K562 (cell line): ENCODE results near the gene BANF2. TPM values are rescaled to one million over a fixed set of nuclear protein-coding genes. Genes with fewer than 3 reads are reported as not detected.

ENCODE experiments used
- ATAC-seq: fragments of 200-7000 bp; cut with Tn5 transposase; 3 replicates; pipeline ENCODE4 v1.9.1; 2020; ENCODE audit warnings: moderate library complexity
- BruUV-seq: library from RNA; stranded (reverse); fragments of 400-500 nt; replicated peaks from 2 replicates; lab custom pipeline; 2021; lab: Mats Ljungman, UMichigan
- CTCF ChIA-PET: fragments of 300-600 bp; formaldehyde crosslinking; extraction: SDS; loops from one replicate; lab custom pipeline; 2021; ENCODE audit warnings: low intra/inter-chr PET ratio; lab: Yijun Ruan, JAX
- POLR2A ChIA-PET: fragments of 300-600, 350-650 bp; sonication (Branson Sonifier 250); formaldehyde crosslinking; extraction: SDS; loops from one replicate; lab custom pipeline; 2021; ENCODE audit warnings: antibody characterized with exemption, inconsistent platforms; lab: Yijun Ruan, JAX
- DNase-seq, 4 experiments: peaks; one replicate each; pipeline versions ENCODE4 v3.0.0 to v3.0.0-alpha.2; 2011 to 2018; ENCODE audit warnings: low spot score in 3 of 4, mixed read lengths in 3 of 4; ENCODE audit errors: extremely low read depth in 1 of 4
- FAIRE-seq: peaks from 2 replicates; lab custom pipeline; 2011; peaks lifted over from hg19 to GRCh38; lab: Jason Lieb, UNC
- H2AFZ ChIP-seq: 2 replicates; pipeline ENCODE4 v1.6.0; 2011; ENCODE audit warnings: low read depth, low read length, control low read depth, inconsistent platforms
- H3K27ac ChIP-seq: fragments of 200-600 bp; 3 replicates; pipeline ENCODE4 v1.8.0; 2011; ENCODE audit warnings: low read depth, mild to moderate bottlenecking, control low read depth, inconsistent platforms, low read length, moderate library complexity, mixed read lengths; ENCODE audit errors: extremely low read depth
- H3K27me3 ChIP-seq, 2 experiments: fragments of 300-600 bp in 1 of 2; 2 replicates in 1 of 2; 3 replicates in 1 of 2; pipeline versions ENCODE4 v1.6.0 to v1.8.0; 2011; ENCODE audit warnings: inconsistent platforms in 2 of 2, low read length in 2 of 2, mild to moderate bottlenecking in 1 of 2, mixed read lengths in 1 of 2, moderate library complexity in 1 of 2; ENCODE audit not compliant: control insufficient read depth in 2 of 2, insufficient read depth in 2 of 2
- H3K36me3 ChIP-seq: fragments of 300-600 bp; 3 replicates; pipeline ENCODE4 v1.8.0; 2011; ENCODE audit warnings: mild to moderate bottlenecking, low read length, inconsistent platforms; ENCODE audit not compliant: control insufficient read depth, insufficient read depth
- H3K4me1 ChIP-seq, 2 experiments: fragments of 200-600 bp in 1 of 2; replicated peaks in 1 of 2; 2 replicates in 1 of 2; 3 replicates in 1 of 2; pipeline versions ENCODE4 v1.5.1 to v1.8.0; 2011; ENCODE audit warnings: inconsistent platforms in 2 of 2, low read length in 2 of 2, mild to moderate bottlenecking in 1 of 2, mixed read lengths in 1 of 2, moderate library complexity in 1 of 2; ENCODE audit not compliant: control insufficient read depth in 2 of 2, insufficient read depth in 2 of 2
- H3K4me2 ChIP-seq: 2 replicates; pipeline ENCODE4 v1.6.1; 2011; ENCODE audit warnings: low read length, control low read depth, inconsistent platforms, mixed read lengths; ENCODE audit not compliant: insufficient read depth
- H3K4me3 ChIP-seq: fragments of 200-600 bp; sonication (generic), shearing (Covaris generic); 2 replicates; pipeline ENCODE4 v1.5.1; 2016; ENCODE audit warnings: control low read depth, inconsistent platforms
- H3K79me2 ChIP-seq: fragments of 200-600 bp; 3 replicates; pipeline ENCODE4 v1.8.0; 2011; ENCODE audit warnings: low read length, inconsistent platforms; ENCODE audit not compliant: control insufficient read depth, insufficient read depth
- H3K9ac ChIP-seq, 2 experiments: 2 replicates each; pipeline versions ENCODE4 v1.6.0 to v1.6.1; 2011; ENCODE audit warnings: low read depth in 2 of 2, low read length in 2 of 2, control low read depth in 1 of 2, inconsistent platforms in 1 of 2, mild to moderate bottlenecking in 1 of 2, mixed read lengths in 1 of 2; ENCODE audit not compliant: insufficient read depth in 1 of 2
- H3K9me1 ChIP-seq: one replicate; pipeline ENCODE4 v1.6.0; 2011; ENCODE audit warnings: inconsistent platforms, mild to moderate bottlenecking, low read length, moderate library complexity; ENCODE audit not compliant: control insufficient read depth, insufficient read depth
- H3K9me3 ChIP-seq: replicated peaks from 2 replicates; pipeline ENCODE4 v1.5.1; 2011; ENCODE audit warnings: low read depth, low read length, inconsistent platforms; ENCODE audit not compliant: control insufficient read depth, insufficient read depth
- H4K20me1 ChIP-seq: replicated peaks from 2 replicates; pipeline ENCODE4 v1.6.1; 2011; ENCODE audit warnings: low read length, inconsistent platforms, mixed read lengths; ENCODE audit not compliant: control insufficient read depth, insufficient read depth
- ARID1B ChIP-seq: fragments of 450-650 bp; IDR thresholded peaks from 2 replicates; pipeline ENCODE4 v1.6.1; 2016; ENCODE audit warnings: antibody characterized with exemption, mild to moderate bottlenecking, inconsistent platforms
- ATF1 ChIP-seq, 2 experiments: fragments of 450-650 bp in 1 of 2; IDR thresholded peaks; 2 replicates each; pipeline ENCODE4 v1.6.1; 2016; ENCODE audit warnings: missing compliant biosample characterization in 1 of 2, missing genetic modification characterization in 1 of 2
- FOXP1 ChIP-seq: sonication (generic); formaldehyde crosslinking; IDR thresholded peaks from 2 replicates; pipeline ENCODE4 v1.8.0; 2022; ENCODE audit warnings: mild to moderate bottlenecking, missing genetic modification reagents
- LARP7 ChIP-seq: fragments of 450-650 bp; IDR thresholded peaks from 2 replicates; pipeline ENCODE4 v1.6.1; 2016
- MAFG ChIP-seq: fragments of 450-650 bp; conservative IDR thresholded peaks from 2 replicates; pipeline ENCODE4 v1.6.1; 2016; ENCODE audit warnings: missing genetic modification characterization, missing compliant biosample characterization
- MYBL2 ChIP-seq, 2 experiments: fragments of 450-650 bp in 1 of 2; sonication (generic) in 1 of 2; formaldehyde crosslinking in 1 of 2; IDR thresholded peaks; 2 replicates each; pipeline versions ENCODE4 v1.6.1 to v1.8.1; 2017 to 2022; ENCODE audit warnings: borderline replicate concordance in 1 of 2, inconsistent platforms in 1 of 2, low read depth in 1 of 2, mild to moderate bottlenecking in 1 of 2, missing genetic modification reagents in 1 of 2, moderate library complexity in 1 of 2
- NELFE ChIP-seq: IDR thresholded peaks from 2 replicates; pipeline ENCODE4 v1.6.1; 2011; ENCODE audit warnings: mild to moderate bottlenecking; ENCODE audit not compliant: insufficient read depth, insufficient read length
- RB1 ChIP-seq: fragments of 450-650 bp; IDR thresholded peaks from 2 replicates; pipeline ENCODE4 v1.6.1; 2017; ENCODE audit warnings: low read depth, mild to moderate bottlenecking
- ZKSCAN8 ChIP-seq: fragments of 200-800 bp; sonication (Bioruptor generic); IDR thresholded peaks from 2 replicates; pipeline ENCODE4 v1.6.1; 2016; ENCODE audit warnings: missing genetic modification characterization, missing compliant biosample characterization
- WGBS: fragments of 100-300 bp; shearing (Covaris generic); methylation state at CpG from one replicate; pipeline ENCODE4 v1.1.6; 2016; ENCODE audit warnings: low coverage, mixed read lengths; ENCODE audit not compliant: insufficient coverage; ENCODE audit errors: missing lambda C conversion rate; 5-methylcytosine and 5-hydroxymethylcytosine counted together
- in situ Hi-C: fragments of 300-500 bp; cut with MboI; formaldehyde crosslinking; loops from 4 replicates; pipeline ENCODE4 v1.15.0; 2018; ENCODE audit warnings: inconsistent platforms, mixed read lengths
- intact Hi-C: fragments of 100-400 bp; cut with micrococcal nuclease; formaldehyde crosslinking; loops from 2 replicates; pipeline ENCODE4 v1.14.2; 2022
- polyA plus RNA-seq, 8 experiments: library from polyadenylated mRNA; depleted of rRNA in 4 of 8; stranded (reverse) in 5 of 8; unstranded in 3 of 8; fragments of >200 nt; fragmentation: Nextera tagmentation in 2 of 8; fragmentation: Illumina TruSeq in 1 of 8; extraction: Ambion mirVana in 2 of 8; extraction: Trizol in 1 of 8; gene quantifications; 2 replicates each; pipeline versions ENCODE4 v1.2.1 to v1.2.3, GENCODE V29; 2011 to 2014; ENCODE audit warnings: inconsistent platforms in 1 of 8, missing spikeins in 1 of 8
- total RNA-seq, 7 experiments: library from RNA; depleted of rRNA in 6 of 7; stranded (reverse); fragments of >200 nt in 6 of 7; fragmentation: Illumina TruSeq in 2 of 7; extraction: Trizol in 2 of 7; gene quantifications; 2 replicates each; pipeline versions ENCODE4 v1.2.1 to v1.2.3, GENCODE V29; 2011 to 2021; ENCODE audit warnings: low replicate concordance in 1 of 7
- TF ChIP-seq, protein P1 (sequence below): fragments of 450-650 bp; formaldehyde crosslinking; IDR thresholded peaks from 2 replicates; pipeline ENCODE4 v1.4.0; 2020; ENCODE audit warnings: mild to moderate bottlenecking, moderate library complexity

BANF2 gene
- total and polyA plus RNA-seq, 9 of the 15 experiments (the other 6 are each of a cell fraction or from before 2014, with no cell fraction given) = not detected

DNA sequence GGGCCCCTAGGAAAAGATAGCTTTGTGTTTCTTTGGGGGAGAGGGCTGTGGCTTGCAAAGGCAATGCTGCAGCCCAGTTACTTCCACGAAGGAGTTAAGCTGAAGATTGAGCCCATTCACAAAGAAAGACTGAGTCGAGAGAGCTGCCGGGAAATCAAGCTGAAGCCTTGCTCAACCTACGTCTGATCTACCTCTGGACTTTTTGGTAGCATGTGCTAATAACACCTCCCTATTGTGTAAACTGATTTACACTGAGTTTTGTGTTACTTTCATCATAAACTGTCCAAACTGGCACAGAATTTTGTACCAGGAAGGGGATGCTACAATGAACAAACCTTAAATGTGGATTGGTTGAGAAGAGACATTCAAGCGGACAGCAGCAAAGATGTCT, 23.5 kb downstream of the BANF2 start:
- BruUV-seq = no TSS peak
- ChIA-PET POLR2A (interaction anchor here (0.6 kb wide), 1 partner anchor 12 kb away, joined by 3 read pairs; no protein-coding TSS in a partner anchor), CTCF (no interaction called here)
- 0% methylated on average over 5 of the region's 5 CpGs for WGBS
- Histone ChIP-seq H3K9me1 (no peaks in the 10 kb centered on the region), H3K4me3 (no peak overlapping the region), H3K79me2 (no peaks in the 10 kb centered on the region), H3K4me2 (no peak overlapping the region), H3K9ac (no peak overlapping the region), H3K27me3 (peaks cover 2 to 32% of the 10 kb centered on the region in 2 experiments; a peak in 4 of 5 replicates), H3K4me1 (no peaks in the 10 kb centered on the region), H3K36me3 (no peaks in the 10 kb centered on the region), H3K27ac (no peak overlapping the region), H2AFZ (no peak overlapping the region), H4K20me1 (no peaks in the 10 kb centered on the region), H3K9me3 (no peaks in the 10 kb centered on the region)
- FAIRE-seq (no peak), ATAC-seq (no peak), DNase-seq (no peak)
- intact Hi-C loops (no loop called here), in situ Hi-C loops (no loop called here)
- TF ChIP-seq ATF1 (CRISPR knock-in tag; IDR thresholded peaks at IDR 0.05) = no peak
- TF ChIP-seq ATF1 (tag; IDR thresholded peaks at IDR 0.05) = no peak
- no peak for TF ChIP-seq LARP7
- TF ChIP-seq ARID1B = no peak
- no peak for TF ChIP-seq RB1
- no peak for TF ChIP-seq FOXP1
- TF ChIP-seq NELFE = no peak
- TF ChIP-seq MAFG = no peak
- TF ChIP-seq, protein P1, sequence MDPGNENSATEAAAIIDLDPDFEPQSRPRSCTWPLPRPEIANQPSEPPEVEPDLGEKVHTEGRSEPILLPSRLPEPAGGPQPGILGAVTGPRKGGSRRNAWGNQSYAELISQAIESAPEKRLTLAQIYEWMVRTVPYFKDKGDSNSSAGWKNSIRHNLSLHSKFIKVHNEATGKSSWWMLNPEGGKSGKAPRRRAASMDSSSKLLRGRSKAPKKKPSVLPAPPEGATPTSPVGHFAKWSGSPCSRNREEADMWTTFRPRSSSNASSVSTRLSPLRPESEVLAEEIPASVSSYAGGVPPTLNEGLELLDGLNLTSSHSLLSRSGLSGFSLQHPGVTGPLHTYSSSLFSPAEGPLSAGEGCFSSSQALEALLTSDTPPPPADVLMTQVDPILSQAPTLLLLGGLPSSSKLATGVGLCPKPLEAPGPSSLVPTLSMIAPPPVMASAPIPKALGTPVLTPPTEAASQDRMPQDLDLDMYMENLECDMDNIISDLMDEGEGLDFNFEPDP = no peak
- no peak for TF ChIP-seq ZKSCAN8 (CRISPR knock-in tag)
- no peak for TF ChIP-seq MYBL2 (IDR thresholded peaks at IDR 0.05; ENCODE audit: low read depth)
- TF ChIP-seq MYBL2 (CRISPR knock-in tag; IDR thresholded peaks at IDR 0.05; ENCODE audit: borderline replicate concordance) = no peak
